Measurements from ENCODE around the gene TPBGL.

GRCh38 chr11:75260396-75261170 is 20.0 kb downstream of the TPBGL start:
- no peak for TF ChIP-seq JUNB (IDR thresholded peaks at IDR 0.05; ENCODE audit: unreplicated experiment)
- no peak for TF ChIP-seq EZH2 (IDR thresholded peaks at IDR 0.05; ENCODE audit: low read depth, unreplicated experiment)
- TF ChIP-seq CTCF (conservative IDR thresholded peaks at IDR 0.05; ENCODE audit: low read depth in 2 of 2), result no peak
- no peak for TF ChIP-seq EZH2phosphoT487 (IDR thresholded peaks at IDR 0.05; ENCODE audit: unreplicated experiment)
- no peak for TF ChIP-seq POLR2AphosphoS5 (IDR thresholded peaks at IDR 0.05; ENCODE audit: low read depth)
- TF ChIP-seq CREB1 (CRISPR knock-in tag; IDR thresholded peaks at IDR 0.05; ENCODE audit: low read depth), result no peak
- no peak for TF ChIP-seq REST (IDR thresholded peaks at IDR 0.05; ENCODE audit: unreplicated experiment)
- no peak for TF ChIP-seq ZNF114 (CRISPR knock-in tag; IDR thresholded peaks at IDR 0.05)
- TF ChIP-seq NANOG (IDR thresholded peaks at IDR 0.05; ENCODE audit: borderline replicate concordance), result no peak
